HG03045 (cell line): ENCODE measurements around the gene AKR1C8.
"Not testable (repeated sequence)": the region's sequence is repeated elsewhere in the genome, so short reads cannot be mapped to it uniquely, and the experiment has no call there.

ENCODE experiments used
- ATAC-seq: cut with Tn5 transposase; IDR thresholded peaks from one replicate; pipeline ENCODE4 v1.9.1; 2021; ENCODE audit warnings: mild to moderate bottlenecking, moderate library complexity; ENCODE audit not compliant: unreplicated experiment

Gene AKR1C8

DNA sequence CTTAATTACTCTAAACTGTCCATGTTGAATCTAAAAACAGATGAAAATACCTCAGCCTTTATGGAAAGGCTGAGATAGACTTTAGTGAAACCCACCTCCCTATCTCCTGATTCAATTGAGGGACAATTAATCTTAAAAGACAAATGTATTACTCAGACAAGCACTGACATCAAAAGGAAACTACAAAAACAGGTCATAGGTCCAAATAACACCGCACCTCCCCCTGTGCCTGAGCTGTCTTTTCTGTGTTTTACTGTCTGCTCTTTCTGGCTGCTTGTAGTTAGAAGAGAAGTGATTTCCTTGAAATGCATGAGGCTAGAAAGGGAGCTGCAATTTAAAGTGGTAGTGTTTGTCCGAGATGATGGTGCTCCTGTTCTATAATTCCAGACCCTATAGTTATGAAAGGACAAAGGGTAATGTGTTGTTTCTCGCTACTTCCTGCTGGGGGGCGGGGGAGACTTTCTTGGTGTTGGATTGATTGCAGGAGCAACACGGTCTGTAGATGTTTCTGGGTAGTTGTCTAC, 16.0 kb downstream of the AKR1C8 start:
- ATAC-seq, result no peak

DNA sequence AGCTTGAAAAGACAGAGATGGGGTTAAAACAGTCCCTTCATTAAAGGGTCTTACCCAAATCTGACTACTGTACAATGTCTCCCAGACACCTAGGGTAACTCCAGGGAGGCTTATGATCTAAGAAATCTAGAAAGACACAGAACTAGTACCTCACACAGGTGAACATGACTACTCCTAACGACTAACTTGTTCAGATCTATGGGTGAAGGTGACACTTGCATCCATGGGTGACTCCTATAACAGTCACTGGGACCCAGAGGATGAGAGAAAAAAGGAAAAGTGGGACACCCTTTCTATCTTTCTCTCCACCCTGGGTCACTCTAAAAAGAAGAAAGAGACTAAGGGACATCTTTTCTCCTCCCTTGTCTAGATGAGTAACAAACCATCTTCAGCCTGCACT, 19.2 kb downstream of the AKR1C8 start:
- ATAC-seq, result no peak

DNA sequence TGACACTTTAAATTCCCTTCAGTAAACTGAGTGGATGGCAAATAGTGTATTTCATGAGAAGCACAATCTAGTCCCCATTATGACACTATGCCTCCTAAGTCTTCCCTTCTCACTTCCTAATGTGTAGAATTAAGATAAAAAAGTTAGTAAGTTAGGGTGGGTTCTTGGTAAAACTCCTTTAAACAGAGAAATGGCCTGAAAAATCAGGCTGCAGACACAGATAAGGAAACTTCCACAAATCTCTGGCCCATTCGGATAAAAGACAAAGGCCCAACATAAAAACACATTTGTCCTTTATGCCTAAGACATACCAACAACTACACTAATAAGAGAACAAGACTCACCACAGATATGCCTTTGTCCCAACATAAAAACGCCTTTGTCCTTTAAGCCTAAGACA, 21.5 kb downstream of the AKR1C8 start:
- ATAC-seq, result no peak

DNA sequence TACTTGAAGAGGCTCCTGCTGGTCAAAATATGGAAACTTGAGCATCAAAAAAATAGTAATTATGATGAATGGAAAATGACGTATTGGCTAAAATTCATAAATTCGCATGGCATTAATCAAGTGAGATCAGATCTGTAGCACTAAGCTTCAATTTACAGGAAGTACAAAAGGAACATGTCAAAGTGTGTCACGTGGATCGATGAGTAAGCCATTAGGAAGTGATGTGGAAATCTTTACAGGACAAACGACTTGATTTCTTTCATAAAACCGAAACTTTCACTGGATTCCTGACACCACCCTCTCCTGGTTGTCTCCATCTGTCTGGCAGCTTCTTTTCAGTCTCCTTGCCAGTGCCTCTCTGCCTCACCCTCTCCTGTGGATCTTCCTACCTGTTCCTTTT, 25.8 kb downstream of the AKR1C8 start:
- ATAC-seq, result no peak

GRCh38 chr10:5157501-5157900, 27.4 kb downstream of the AKR1C8 start:
- ATAC-seq, result no peak

DNA sequence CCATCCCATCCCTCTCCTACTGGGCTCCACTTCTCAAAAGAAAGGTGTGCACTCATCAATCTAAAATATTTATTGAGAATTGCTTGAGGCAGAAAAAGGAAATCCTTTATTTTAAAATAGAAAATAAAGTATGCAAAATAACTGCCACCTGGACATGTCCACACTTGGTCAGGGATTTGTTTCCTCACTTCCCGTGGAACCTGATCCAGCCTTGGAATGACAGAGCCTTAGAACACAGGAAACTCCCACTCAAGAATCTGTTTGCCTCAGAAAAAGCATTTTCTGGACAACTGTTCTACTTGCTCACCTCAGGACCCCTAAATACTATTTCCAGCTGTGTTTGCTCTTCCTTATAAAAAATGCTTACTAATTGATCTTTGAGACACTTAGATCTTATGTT, 29.0 kb downstream of the AKR1C8 start:
- no peak for ATAC-seq

DNA sequence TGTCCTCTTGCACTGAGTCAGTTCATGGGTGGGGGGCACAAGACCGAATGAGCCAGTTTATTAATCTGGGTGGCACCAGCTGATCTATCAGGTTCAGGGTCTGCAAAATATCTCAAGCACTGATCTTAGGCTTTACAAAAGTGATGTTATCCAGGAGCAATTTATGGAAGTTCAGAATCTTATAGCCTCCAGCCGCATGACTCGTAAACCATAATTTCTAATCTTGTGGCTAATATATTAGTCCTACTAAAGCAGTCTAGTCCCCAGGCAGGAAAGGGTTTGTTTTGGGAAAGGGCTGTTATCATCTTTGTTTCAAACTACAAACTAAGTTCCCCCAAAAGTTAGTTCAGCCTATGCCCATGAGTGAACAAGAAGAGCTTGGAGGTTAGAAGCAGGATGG, 33.9 kb downstream of the AKR1C8 start:
- no peak for ATAC-seq

DNA sequence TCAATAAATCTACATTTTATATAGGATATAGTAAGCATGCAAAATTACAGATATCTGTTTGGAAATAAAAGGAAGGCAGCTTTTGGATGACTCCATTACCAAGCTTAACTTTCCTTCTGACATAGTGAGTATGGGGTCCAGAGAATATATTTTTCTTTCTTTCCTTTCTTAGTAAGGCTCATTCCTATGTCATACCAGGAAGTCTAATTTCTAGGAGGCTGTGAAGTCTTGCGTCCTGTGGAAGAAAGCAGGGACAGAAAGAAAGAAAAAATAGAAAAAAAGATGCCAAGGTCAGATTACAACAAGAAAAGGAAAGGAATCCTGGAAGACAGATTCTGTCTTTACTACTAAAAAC, 36.3 kb downstream of the AKR1C8 start:
- no peak for ATAC-seq

- no peak for ATAC-seq
Observed at GRCh38 chr10:5147981-5148677, 36.8 kb downstream of the AKR1C8 start.

DNA sequence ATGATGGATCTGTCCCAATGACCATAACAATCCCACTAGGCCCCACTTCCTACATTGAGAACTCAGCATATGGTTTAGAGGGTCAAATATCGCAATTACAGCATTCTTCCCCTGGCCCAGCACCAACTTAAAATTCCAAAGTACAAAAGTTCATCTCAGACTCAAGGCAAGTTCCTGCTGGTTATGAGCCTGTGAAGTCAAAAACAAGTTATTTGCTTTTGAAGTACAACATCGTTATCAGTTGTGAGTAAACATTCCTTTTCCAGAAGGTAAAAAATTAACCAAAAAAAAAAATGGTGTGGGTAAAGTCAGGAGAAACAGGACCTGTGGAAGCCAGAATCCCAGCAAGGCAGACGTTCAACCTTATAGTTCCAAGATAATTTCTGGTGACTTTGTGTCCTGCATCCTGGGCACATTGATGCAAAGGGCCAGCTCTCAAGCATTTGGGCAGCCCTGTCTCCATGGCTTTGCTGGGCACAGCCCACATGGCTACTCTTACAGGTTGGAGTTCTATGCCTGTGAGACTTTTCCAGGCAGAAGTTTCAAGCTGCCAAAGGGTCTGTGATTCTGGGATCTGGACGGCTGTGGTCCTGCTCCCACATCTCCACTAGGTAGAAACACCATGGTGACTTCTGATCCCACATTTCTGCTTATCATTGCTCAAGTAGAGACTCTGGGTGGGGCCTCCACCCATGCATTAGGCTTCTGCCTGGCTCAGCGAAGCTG, 37.5 kb downstream of the AKR1C8 start:
- no peak for ATAC-seq

- ATAC-seq, result no peak
Observed at GRCh38 chr10:5146920-5147254, 38.1 kb downstream of the AKR1C8 start.

- ATAC-seq, result no peak
Observed at GRCh38 chr10:5143137-5143536, 41.8 kb downstream of the AKR1C8 start.

GRCh38 chr10:5142199-5142598, 42.8 kb downstream of the AKR1C8 start:
- ATAC-seq, result no peak

DNA sequence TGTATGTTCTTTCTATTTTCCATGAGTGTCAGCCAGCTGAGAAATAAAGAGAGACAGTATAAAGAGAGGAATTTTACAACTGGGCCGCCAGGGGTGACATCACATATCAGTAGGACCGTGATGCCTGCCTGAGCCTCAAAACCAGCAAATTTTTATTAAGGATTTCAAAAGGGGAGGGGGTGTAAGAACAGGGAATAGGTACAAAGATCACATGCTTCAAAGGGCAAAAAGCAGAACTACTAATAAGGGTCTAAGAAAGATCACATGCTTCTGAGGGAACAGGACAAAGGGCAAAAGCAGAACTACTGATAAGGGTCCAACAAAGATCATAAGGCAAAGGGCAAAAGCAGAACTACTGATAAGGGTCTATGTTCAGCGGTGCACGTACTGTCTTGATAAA, 47.3 kb downstream of the AKR1C8 start:
- not testable (repeated sequence) for ATAC-seq

- ATAC-seq, result no peak
Observed at GRCh38 chr10:5136468-5137087, 48.4 kb downstream of the AKR1C8 start.

DNA sequence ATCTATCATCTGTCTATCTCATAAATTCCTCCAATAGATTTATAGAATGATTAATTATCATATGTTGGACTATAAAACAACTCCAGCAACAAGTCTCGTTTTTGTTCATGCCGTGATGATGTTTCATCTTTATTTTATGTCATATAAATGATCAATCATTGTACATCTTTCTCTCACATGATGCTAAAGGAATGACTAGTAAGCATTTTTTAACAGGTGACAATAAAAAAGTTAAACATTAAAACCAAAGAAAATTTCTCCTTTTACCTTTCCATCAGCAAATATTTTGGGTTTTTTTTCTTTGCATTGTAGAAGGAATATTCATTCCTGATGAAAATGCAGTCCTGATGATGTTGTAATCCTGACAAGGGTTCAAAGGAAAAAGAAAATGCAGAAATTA, 49.4 kb downstream of the AKR1C8 start:
- ATAC-seq, result no peak

DNA sequence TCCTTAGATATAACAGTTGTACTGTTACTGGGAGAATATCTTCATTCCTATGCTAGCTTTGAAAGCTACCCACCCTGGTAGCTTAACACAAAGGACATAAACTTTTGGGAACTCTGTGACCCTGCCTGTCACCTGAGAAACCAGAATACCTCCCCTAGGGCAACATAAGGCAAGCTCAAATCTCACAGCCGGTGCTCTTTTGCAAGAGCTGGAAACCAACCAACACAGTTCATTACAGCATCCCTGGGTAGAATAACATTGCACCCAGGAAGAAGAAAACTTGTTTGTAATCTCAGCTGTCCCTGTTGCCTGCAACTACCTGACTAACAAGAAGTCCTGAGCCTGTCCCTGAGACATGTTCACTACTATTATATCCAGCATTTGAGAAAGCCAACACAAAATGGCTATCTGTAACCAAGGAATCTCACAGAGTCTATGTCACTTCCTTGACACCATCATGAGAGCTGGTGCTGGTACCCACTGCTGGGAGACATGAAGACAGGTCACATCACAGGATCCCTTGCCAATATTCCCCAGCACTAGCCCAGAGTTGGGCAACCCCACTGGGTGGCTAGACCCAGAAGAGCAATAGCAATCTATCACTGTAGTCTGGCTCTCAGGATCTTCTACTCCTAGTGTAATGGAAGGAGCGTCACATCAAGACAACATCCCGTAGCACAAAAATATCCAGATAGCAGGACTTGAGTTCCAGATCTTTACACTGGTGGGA, 59.5 kb downstream of the AKR1C8 start:
- ATAC-seq, result no peak

GRCh38 chr10:5123886-5124285, 61.1 kb downstream of the AKR1C8 start:
- ATAC-seq, result no peak

DNA sequence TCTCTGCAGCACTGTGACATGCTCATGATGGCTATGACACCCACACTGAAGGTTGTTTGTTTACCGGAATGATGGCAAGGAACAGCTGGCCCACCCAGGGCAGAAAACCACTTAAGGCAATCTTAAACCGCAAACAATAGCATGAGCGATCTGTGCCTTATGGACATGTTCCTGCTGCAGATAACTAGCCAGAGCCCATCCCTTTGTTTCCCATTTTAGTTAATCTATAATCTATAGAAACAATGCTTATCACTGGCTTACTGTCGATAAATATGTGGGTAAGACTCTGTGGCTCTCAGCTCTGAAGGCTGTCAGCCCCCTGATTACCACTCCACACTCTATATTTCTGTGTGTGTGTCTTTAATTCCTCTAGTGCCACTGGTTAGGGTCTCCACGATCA, 65.0 kb downstream of the AKR1C8 start:
- ATAC-seq, result not testable (repeated sequence)

DNA sequence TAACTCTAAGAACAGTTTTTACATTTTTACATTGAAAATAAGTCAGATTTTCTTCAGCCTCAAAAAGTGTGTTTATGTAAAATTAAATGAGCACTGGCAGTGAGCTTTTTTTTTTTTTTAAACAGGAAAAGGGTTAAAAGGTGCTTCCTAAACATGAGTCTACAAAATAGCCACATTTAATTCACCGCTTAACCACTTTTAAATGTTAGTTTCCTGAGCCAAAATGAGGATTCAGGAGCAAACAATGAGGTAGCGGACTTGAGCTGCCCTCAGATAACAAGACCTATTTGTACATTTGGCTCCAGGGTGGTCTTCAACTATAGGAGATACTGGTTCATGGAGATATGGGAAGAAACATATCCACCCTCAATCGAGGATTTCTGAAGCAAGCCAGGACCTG, 67.9 kb downstream of the AKR1C8 start:
- no peak for ATAC-seq

DNA sequence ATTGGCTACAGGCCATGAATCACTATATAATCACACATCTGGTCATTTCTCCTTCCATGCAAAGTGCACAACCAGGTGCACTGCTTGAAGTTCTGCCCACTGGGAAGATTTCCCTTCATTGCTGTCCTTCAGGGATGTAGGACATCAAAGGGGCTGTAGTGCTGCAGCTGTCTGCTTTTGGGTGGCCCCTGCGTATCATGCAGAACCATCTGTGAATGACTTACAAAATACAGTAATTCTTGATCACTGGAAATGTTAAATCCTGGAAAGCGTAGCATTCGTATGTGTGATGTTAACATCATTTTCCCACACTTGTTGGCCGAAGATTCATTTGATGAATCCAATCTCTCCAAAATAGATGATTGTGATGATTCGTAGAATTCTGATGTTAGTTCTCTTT, 68.3 kb downstream of the AKR1C8 start:
- no peak for ATAC-seq

- not testable (repeated sequence) for ATAC-seq
Observed at GRCh38 chr10:5109861-5110260, 75.1 kb downstream of the AKR1C8 start.
